ENCODE results near the gene TBCCD1. TPM values are rescaled to one million over a fixed set of nuclear protein-coding genes. Genes with fewer than 3 reads are reported as not detected.

Gene TBCCD1
- total RNA-seq, 1 donor from 2014 or later = 8.7 TPM

- DNase-seq (ENCODE audit: low read depth) (no peak), FAIRE-seq (no peak)
- Histone ChIP-seq H3K36me3 (ENCODE audit: insufficient read depth, low read length) (no peaks in the 10 kb centered on the region), H3K4me3 (ENCODE audit: insufficient read depth, low read depth, low read length) (no peak overlapping the region), H3K9ac (ENCODE audit: low read length) (no peak overlapping the region), H3K27me3 (ENCODE audit: insufficient read depth, low read length) (peaks cover 23% of the 10 kb centered on the region), H3K4me1 (ENCODE audit: insufficient read depth, low read length) (no peaks in the 10 kb centered on the region), H3K4me2 (ENCODE audit: low read length) (no peak overlapping the region), H4K20me1 (ENCODE audit: insufficient read depth, low read length) (no peaks in the 10 kb centered on the region), H2AFZ (ENCODE audit: low read depth, low read length) (no peak overlapping the region), H3K79me2 (ENCODE audit: insufficient read depth, low read length) (no peaks in the 10 kb centered on the region), H3K27ac (ENCODE audit: low read depth, low read length) (no peak overlapping the region), H3K9me3 (ENCODE audit: insufficient read depth, low read depth, low read length) (no peaks in the 10 kb centered on the region)
- Mint-ChIP-seq H3K27me3 (ENCODE audit: low read depth, unreplicated experiment) (peaks cover 40% of the 10 kb centered on the region), H3K9me3 (ENCODE audit: unreplicated experiment) (peaks cover 2% of the 10 kb centered on the region), H3K27ac (ENCODE audit: unreplicated experiment) (no peak overlapping the region), H3K36me3 (ENCODE audit: low read depth, unreplicated experiment) (no peaks in the 10 kb centered on the region), H3K4me1 (ENCODE audit: low read depth, unreplicated experiment) (peaks cover 4% of the 10 kb centered on the region), H3K4me3 (ENCODE audit: unreplicated experiment) (no peak overlapping the region)
- TF ChIP-seq CTCF (IDR thresholded peaks at IDR 0.05; ENCODE audit: insufficient read depth, low read depth, low read length) (no peak), EZH2 (IDR thresholded peaks at IDR 0.05; ENCODE audit: insufficient read depth, low read length) (no peak)
Measured at GRCh38 chr3:186497608-186498007, 69.5 kb downstream of the TBCCD1 start.

- peaks cover 2% of the 10 kb centered on the region for H3K9me3 Mint-ChIP-seq (ENCODE audit: unreplicated experiment)
- H4K20me1 ChIP-seq (ENCODE audit: insufficient read depth, low read length) = no peaks in the 10 kb centered on the region
- peaks cover 38% of the 10 kb centered on the region for H3K27me3 Mint-ChIP-seq (ENCODE audit: low read depth, unreplicated experiment)
Measured at GRCh38 chr3:186496635-186497034, 70.5 kb downstream of the TBCCD1 start.

More at GRCh38 chr3:186496635-186497034, 70.5 kb downstream of the TBCCD1 start:
- no peak for TF ChIP-seq EZH2 (IDR thresholded peaks at IDR 0.05; ENCODE audit: insufficient read depth, low read length)
- no peak for TF ChIP-seq CTCF (IDR thresholded peaks at IDR 0.05; ENCODE audit: insufficient read depth, low read depth, low read length)
- Mint-ChIP-seq H3K4me1 (ENCODE audit: low read depth, unreplicated experiment) (no peaks in the 10 kb centered on the region), H3K36me3 (ENCODE audit: low read depth, unreplicated experiment) (no peaks in the 10 kb centered on the region), H3K4me3 (ENCODE audit: unreplicated experiment) (no peak overlapping the region), H3K27ac (ENCODE audit: unreplicated experiment) (no peak overlapping the region)
- Histone ChIP-seq H3K9me3 (ENCODE audit: insufficient read depth, low read depth, low read length) (no peaks in the 10 kb centered on the region), H3K27me3 (ENCODE audit: insufficient read depth, low read length) (peaks cover 18% of the 10 kb centered on the region), H3K4me1 (ENCODE audit: insufficient read depth, low read length) (no peaks in the 10 kb centered on the region), H3K79me2 (ENCODE audit: insufficient read depth, low read length) (no peaks in the 10 kb centered on the region), H3K36me3 (ENCODE audit: insufficient read depth, low read length) (no peaks in the 10 kb centered on the region), H3K4me3 (ENCODE audit: insufficient read depth, low read depth, low read length) (no peak overlapping the region), H3K4me2 (ENCODE audit: low read length) (no peak overlapping the region), H3K9ac (ENCODE audit: low read length) (no peak overlapping the region), H2AFZ (ENCODE audit: low read depth, low read length) (no peak overlapping the region), H3K27ac (ENCODE audit: low read depth, low read length) (no peak overlapping the region)
- FAIRE-seq = no peak
- DNase-seq (ENCODE audit: low read depth) = no peak

Other genes with a start within 250 kb of the TBCCD1 start
- 0.36 and 0.64 TPM in 2 replicates for gene DGKG, start 205.1 kb downstream of the TBCCD1 start, total RNA-seq
- 1.3 and 2.1 TPM in 2 replicates for gene CRYGS, start 23.0 kb downstream of the TBCCD1 start, total RNA-seq
- gene DNAJB11, start 3.4 kb upstream of the TBCCD1 start, total RNA-seq = 83.0 and 84.3 TPM in 2 replicates
- not detected in 2 replicates for gene AHSG, start 45.7 kb upstream of the TBCCD1 start, total RNA-seq
- gene FETUB, start 73.1 kb upstream of the TBCCD1 start, total RNA-seq = not detected in 2 replicates
- gene HRG, start 98.7 kb upstream of the TBCCD1 start, total RNA-seq = not detected in 2 replicates
- gene KNG1, start 150.0 kb upstream of the TBCCD1 start, total RNA-seq = not detected in 2 replicates
- 323 and 337 TPM in 2 replicates for gene EIF4A2, start 216.2 kb upstream of the TBCCD1 start, total RNA-seq
- gene RFC4, start 239.1 kb upstream of the TBCCD1 start, total RNA-seq = 9.2 and 13.1 TPM in 2 replicates